ENCODE data around the gene CSNK1A1.
"Not testable (repeated sequence)": the region's sequence is repeated elsewhere in the genome, so short reads cannot be mapped to it uniquely, and the experiment has no call there.

DNA sequence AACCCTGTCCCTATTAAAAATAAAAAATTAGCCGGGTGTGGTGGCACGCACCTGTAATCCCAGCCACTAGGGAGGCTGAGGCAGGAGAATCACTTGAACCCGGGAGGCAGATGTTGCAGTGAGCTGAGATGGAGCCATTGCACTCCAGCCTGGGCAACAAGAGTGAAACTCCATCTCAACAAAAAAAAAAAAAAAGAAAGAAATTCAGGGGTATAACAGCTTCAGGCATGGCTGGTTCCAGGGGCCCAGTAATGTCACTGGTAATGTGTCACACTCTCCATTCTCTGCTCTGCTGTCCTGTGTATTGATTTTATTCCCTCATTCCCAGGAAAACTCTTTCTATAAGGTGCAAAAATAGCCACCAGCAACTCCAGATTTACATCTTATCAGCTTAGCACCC lies 104.4 kb downstream of the CSNK1A1 start:
- TF ChIP-seq, protein P1, sequence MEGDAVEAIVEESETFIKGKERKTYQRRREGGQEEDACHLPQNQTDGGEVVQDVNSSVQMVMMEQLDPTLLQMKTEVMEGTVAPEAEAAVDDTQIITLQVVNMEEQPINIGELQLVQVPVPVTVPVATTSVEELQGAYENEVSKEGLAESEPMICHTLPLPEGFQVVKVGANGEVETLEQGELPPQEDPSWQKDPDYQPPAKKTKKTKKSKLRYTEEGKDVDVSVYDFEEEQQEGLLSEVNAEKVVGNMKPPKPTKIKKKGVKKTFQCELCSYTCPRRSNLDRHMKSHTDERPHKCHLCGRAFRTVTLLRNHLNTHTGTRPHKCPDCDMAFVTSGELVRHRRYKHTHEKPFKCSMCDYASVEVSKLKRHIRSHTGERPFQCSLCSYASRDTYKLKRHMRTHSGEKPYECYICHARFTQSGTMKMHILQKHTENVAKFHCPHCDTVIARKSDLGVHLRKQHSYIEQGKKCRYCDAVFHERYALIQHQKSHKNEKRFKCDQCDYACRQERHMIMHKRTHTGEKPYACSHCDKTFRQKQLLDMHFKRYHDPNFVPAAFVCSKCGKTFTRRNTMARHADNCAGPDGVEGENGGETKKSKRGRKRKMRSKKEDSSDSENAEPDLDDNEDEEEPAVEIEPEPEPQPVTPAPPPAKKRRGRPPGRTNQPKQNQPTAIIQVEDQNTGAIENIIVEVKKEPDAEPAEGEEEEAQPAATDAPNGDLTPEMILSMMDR (IDR thresholded peaks at IDR 0.05), result not testable (repeated sequence)
- TF ChIP-seq, protein P2, sequence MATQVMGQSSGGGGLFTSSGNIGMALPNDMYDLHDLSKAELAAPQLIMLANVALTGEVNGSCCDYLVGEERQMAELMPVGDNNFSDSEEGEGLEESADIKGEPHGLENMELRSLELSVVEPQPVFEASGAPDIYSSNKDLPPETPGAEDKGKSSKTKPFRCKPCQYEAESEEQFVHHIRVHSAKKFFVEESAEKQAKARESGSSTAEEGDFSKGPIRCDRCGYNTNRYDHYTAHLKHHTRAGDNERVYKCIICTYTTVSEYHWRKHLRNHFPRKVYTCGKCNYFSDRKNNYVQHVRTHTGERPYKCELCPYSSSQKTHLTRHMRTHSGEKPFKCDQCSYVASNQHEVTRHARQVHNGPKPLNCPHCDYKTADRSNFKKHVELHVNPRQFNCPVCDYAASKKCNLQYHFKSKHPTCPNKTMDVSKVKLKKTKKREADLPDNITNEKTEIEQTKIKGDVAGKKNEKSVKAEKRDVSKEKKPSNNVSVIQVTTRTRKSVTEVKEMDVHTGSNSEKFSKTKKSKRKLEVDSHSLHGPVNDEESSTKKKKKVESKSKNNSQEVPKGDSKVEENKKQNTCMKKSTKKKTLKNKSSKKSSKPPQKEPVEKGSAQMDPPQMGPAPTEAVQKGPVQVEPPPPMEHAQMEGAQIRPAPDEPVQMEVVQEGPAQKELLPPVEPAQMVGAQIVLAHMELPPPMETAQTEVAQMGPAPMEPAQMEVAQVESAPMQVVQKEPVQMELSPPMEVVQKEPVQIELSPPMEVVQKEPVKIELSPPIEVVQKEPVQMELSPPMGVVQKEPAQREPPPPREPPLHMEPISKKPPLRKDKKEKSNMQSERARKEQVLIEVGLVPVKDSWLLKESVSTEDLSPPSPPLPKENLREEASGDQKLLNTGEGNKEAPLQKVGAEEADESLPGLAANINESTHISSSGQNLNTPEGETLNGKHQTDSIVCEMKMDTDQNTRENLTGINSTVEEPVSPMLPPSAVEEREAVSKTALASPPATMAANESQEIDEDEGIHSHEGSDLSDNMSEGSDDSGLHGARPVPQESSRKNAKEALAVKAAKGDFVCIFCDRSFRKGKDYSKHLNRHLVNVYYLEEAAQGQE (IDR thresholded peaks at IDR 0.05; ENCODE audit: insufficient read depth in 1 of 2, low read depth in 2 of 2, low read length in 1 of 2), result not testable (repeated sequence)
- not testable (repeated sequence) for TF ChIP-seq SIN3A (IDR thresholded peaks at IDR 0.05; ENCODE audit: borderline replicate concordance, insufficient read depth, low read depth, low read length)

Data from Panc1 (cell line).